ENCODE measurements around the gene CTSL.
A peak's percentile ranks its signal among the peaks of the same experiment; 100 is the strongest.

Gene CTSL

GRCh38 chr9:87682085-87682484 lies 43.8 kb upstream of the CTSL start:
- no peak for DNase-seq (ENCODE audit: low read depth in 2 of 2)
- TF ChIP-seq, protein P1, sequence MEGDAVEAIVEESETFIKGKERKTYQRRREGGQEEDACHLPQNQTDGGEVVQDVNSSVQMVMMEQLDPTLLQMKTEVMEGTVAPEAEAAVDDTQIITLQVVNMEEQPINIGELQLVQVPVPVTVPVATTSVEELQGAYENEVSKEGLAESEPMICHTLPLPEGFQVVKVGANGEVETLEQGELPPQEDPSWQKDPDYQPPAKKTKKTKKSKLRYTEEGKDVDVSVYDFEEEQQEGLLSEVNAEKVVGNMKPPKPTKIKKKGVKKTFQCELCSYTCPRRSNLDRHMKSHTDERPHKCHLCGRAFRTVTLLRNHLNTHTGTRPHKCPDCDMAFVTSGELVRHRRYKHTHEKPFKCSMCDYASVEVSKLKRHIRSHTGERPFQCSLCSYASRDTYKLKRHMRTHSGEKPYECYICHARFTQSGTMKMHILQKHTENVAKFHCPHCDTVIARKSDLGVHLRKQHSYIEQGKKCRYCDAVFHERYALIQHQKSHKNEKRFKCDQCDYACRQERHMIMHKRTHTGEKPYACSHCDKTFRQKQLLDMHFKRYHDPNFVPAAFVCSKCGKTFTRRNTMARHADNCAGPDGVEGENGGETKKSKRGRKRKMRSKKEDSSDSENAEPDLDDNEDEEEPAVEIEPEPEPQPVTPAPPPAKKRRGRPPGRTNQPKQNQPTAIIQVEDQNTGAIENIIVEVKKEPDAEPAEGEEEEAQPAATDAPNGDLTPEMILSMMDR (IDR thresholded peaks at IDR 0.05; ENCODE audit: low read depth, low read length), result no peak

DNA sequence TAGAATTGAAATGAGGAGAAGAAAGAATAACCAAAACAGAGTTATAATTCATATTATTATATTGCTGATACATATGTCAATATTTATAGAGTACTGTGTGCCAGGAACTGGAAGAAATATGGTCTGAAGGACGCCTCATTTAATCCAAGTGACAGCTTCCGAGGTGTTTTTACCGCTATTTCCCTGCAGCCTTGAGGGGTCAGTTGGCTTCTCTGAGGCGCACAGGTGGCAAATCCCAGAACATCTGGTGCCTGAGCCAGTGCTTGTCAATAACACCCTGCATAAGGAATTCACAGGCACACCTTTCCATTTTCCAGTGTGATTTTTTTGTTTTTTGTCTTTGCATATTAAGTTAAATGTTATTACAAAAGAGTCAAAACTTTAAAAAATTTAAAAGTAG lies 43.3 kb upstream of the CTSL start:
- no peak for DNase-seq (ENCODE audit: low read depth in 2 of 2)
- TF ChIP-seq, protein P1 (IDR thresholded peaks at IDR 0.05; ENCODE audit: low read depth, low read length), result no peak
- no peak overlapping the region for H3K4me3 ChIP-seq (replicated peaks in 1 of 2; ENCODE audit: low read depth in 2 of 2, low read length in 2 of 2)

More at GRCh38 chr9:87682085-87682484, 43.8 kb upstream of the CTSL start:
- no peak overlapping the region for H3K4me3 ChIP-seq (replicated peaks in 1 of 2; ENCODE audit: low read depth in 2 of 2, low read length in 2 of 2)

DNA sequence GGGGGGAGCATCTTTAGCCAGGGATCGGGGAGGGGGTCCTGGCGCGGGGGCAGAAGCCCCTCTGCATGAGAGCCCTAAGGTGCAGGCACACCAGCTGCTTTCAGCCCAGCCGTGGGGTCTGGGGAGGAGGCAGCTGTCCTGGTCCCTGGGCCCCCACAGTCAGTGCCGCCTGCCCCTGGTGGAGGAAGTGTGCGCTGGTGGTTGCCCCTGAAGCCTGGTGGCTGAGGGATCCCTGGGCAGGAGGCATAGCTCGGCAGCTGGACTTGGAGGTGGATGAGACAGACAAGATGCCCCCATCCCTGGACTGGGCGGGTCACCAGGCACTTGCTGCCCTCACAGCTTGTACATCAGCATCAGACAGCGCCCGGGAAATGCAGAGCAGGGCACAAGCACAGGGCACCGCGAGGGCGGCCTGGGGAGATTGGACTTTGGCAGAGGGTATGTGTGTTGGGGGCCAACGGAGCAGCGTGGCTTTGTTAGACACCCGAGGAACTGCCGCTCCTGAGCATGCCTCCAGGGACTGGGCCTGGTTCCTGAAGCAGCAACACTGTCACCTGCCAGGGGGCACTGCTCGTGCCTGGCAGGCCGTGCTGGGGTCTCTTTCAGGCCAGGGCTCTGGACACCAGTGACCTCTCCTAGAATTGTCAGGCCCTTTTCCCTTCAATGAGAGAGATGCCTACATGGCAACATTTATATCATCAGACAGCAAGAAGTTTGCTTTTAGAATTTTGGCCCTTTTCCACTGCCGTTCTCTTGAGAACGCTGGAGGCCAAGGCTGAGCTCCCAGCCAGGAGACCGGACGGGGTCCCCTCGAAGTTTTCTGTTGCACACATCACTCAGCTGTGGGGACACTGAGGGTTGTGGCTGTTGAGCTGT lies 41.9 kb upstream of the CTSL start:
- no peak overlapping the region for H3K4me3 ChIP-seq (replicated peaks in 1 of 2; ENCODE audit: low read depth in 2 of 2, low read length in 2 of 2)
- DNase-seq (ENCODE audit: low read depth in 2 of 2), result no peak
- TF ChIP-seq, protein P1 (IDR thresholded peaks at IDR 0.05; ENCODE audit: low read depth, low read length), result no peak

GRCh38 chr9:87684627-87685219 lies 41.2 kb upstream of the CTSL start:
- no peak overlapping the region for H3K4me3 ChIP-seq (replicated peaks in 1 of 2; ENCODE audit: low read depth in 2 of 2, low read length in 2 of 2)
- DNase-seq (ENCODE audit: low read depth in 2 of 2), result peak; percentile 36 to 49
- TF ChIP-seq, protein P1 (IDR thresholded peaks at IDR 0.05; ENCODE audit: low read depth, low read length), result peak; percentile 66

GRCh38 chr9:87685441-87685840 lies 40.5 kb upstream of the CTSL start:
- DNase-seq (ENCODE audit: low read depth in 2 of 2), result peak in 1 of 2 donors; percentile 19
- H3K4me3 ChIP-seq (replicated peaks in 1 of 2; ENCODE audit: low read depth in 2 of 2, low read length in 2 of 2), result no peak overlapping the region
- TF ChIP-seq, protein P1 (IDR thresholded peaks at IDR 0.05; ENCODE audit: low read depth, low read length), result no peak

DNA sequence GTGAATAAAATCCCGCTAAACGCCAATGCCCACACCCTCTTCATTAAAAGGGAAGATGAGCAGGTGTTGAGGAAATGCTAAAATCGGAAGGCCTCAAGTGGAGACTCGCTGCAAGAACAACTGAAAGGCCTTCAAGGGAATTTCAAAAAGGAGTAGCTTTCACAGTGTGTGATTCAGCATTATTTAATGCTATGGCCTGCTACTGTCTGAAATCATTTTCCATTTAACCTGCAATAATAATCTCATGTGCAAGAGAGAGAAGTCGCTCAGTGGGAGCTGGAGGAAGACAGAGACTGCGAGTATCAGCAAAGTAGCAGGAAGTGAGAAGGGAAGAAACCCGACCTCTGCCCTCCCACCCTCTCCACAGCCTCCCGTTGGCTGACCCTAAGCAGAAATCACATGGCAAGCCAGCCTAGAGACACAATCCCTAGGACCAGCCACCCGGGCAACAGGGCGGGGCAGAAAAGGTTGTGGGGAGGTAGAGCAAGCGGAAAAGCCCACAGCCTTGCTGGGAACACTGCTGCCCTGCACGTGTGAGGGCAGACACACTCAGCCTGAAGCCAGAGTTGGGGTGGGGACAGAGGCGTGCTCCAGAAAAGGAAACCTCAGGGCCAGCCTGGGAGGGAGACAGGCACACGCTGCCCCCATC lies 39.9 kb upstream of the CTSL start:
- peak in 1 of 2 donors; percentile 28 for DNase-seq (ENCODE audit: low read depth in 2 of 2)
- TF ChIP-seq, protein P1 (IDR thresholded peaks at IDR 0.05; ENCODE audit: low read depth, low read length), result no peak
- no peak overlapping the region for H3K4me3 ChIP-seq (replicated peaks in 1 of 2; ENCODE audit: low read depth in 2 of 2, low read length in 2 of 2)

Measured in cardiac fibroblast (primary cell).